ENCODE measurements around the gene PTPRA.
A peak's percentile ranks its signal among the peaks of the same experiment; 100 is the strongest.
"Not testable (repeated sequence)": the region's sequence is repeated elsewhere in the genome, so short reads cannot be mapped to it uniquely, and the experiment has no call there.

Gene PTPRA

GRCh38 chr20:3046677-3047462 is 173.6 kb downstream of the PTPRA start:
- DNase-seq = peak; percentile 19

GRCh38 chr20:3047486-3048419 is 174.5 kb downstream of the PTPRA start:
- DNase-seq = no peak

- DNase-seq = no peak
Observed at GRCh38 chr20:3051385-3052019, 178.2 kb downstream of the PTPRA start.

- no peak for DNase-seq
Observed at GRCh38 chr20:3059489-3059888, 186.2 kb downstream of the PTPRA start.

GRCh38 chr20:3064119-3064518 is 190.8 kb downstream of the PTPRA start:
- DNase-seq = not testable (repeated sequence)

GRCh38 chr20:3067139-3068014 is 194.1 kb downstream of the PTPRA start:
- no peak for DNase-seq

GRCh38 chr20:3068075-3068474 is 194.8 kb downstream of the PTPRA start:
- DNase-seq = no peak

- no peak for DNase-seq
Observed at GRCh38 chr20:3068986-3069900, 196.0 kb downstream of the PTPRA start.

GRCh38 chr20:3070725-3071124 is 197.4 kb downstream of the PTPRA start:
- no peak for DNase-seq

GRCh38 chr20:3071266-3071609 is 198.0 kb downstream of the PTPRA start:
- DNase-seq = no peak

GRCh38 chr20:3071610-3072529 is 198.6 kb downstream of the PTPRA start, which contains the start of gene OXT:
Gene OXT, plus strand, starts transcription at chr20:3071620. Its CDS starts 36 bp downstream, at chr20:3071656.
- DNase-seq = peak; percentile 44

GRCh38 chr20:3072530-3073250 is 199.4 kb downstream of the PTPRA start:
- DNase-seq = no peak

GRCh38 chr20:3073251-3073643 is 200.0 kb downstream of the PTPRA start:
- DNase-seq = not testable (repeated sequence)

- no peak for DNase-seq
Observed at GRCh38 chr20:3074812-3075211, 201.5 kb downstream of the PTPRA start.

GRCh38 chr20:3075315-3075714 is 202.0 kb downstream of the PTPRA start:
- not testable (repeated sequence) for DNase-seq

GRCh38 chr20:3077618-3078134 is 204.4 kb downstream of the PTPRA start:
- DNase-seq = no peak

GRCh38 chr20:3080939-3081388 is 207.7 kb downstream of the PTPRA start:
- DNase-seq = no peak

- no peak for DNase-seq
Observed at GRCh38 chr20:3081641-3082040, 208.4 kb downstream of the PTPRA start.

All from fibroblast of skin of right biceps (primary cell).